Astrocyte (in vitro differentiated cells and primary cell): ENCODE results near the gene EFEMP1.

Source experiments
- CTCF ChIP-seq: IDR thresholded peaks from 2 replicates; pipeline ENCODE4 v1.5.1; 2011; ENCODE audit warnings: low read depth, mild to moderate bottlenecking, inconsistent platforms, low read length, moderate library complexity; ENCODE audit not compliant: insufficient read depth
- EZH2 ChIP-seq: IDR thresholded peaks from 2 replicates; pipeline ENCODE4 v1.6.1; 2012; ENCODE audit warnings: mild to moderate bottlenecking, low read length, inconsistent platforms; ENCODE audit not compliant: insufficient read depth

GRCh38 chr2:55946793-55947192, 23.2 kb upstream of the EFEMP1 start:
- TF ChIP-seq CTCF (no peak), EZH2 (no peak)
